PC-3 (cell line): ENCODE data around the gene FMNL2.

Source experiments
- EZH2phosphoT487 ChIP-seq: fragments of 300-600 bp; sonication (generic); IDR thresholded peaks from 2 replicates; pipeline ENCODE4 v1.6.1; 2018; ENCODE audit warnings: mild to moderate bottlenecking, antibody characterized with exemption, low read length, borderline replicate concordance
- TF ChIP-seq, protein P1 (sequence below): fragments of 300-600 bp; sonication (generic); conservative IDR thresholded peaks from 2 replicates; pipeline ENCODE4 v1.5.1; 2017; ENCODE audit warnings: antibody characterized with exemption, low read depth, mild to moderate bottlenecking, low read length

GRCh38 chr2:152420363-152420762 is 85.4 kb downstream of the FMNL2 start:
- TF ChIP-seq, protein P1, sequence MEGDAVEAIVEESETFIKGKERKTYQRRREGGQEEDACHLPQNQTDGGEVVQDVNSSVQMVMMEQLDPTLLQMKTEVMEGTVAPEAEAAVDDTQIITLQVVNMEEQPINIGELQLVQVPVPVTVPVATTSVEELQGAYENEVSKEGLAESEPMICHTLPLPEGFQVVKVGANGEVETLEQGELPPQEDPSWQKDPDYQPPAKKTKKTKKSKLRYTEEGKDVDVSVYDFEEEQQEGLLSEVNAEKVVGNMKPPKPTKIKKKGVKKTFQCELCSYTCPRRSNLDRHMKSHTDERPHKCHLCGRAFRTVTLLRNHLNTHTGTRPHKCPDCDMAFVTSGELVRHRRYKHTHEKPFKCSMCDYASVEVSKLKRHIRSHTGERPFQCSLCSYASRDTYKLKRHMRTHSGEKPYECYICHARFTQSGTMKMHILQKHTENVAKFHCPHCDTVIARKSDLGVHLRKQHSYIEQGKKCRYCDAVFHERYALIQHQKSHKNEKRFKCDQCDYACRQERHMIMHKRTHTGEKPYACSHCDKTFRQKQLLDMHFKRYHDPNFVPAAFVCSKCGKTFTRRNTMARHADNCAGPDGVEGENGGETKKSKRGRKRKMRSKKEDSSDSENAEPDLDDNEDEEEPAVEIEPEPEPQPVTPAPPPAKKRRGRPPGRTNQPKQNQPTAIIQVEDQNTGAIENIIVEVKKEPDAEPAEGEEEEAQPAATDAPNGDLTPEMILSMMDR, result no peak
- no peak for TF ChIP-seq EZH2phosphoT487
